Right lobe of liver (tissue), 6 donors: ENCODE results near the gene IGFL4. TPM values are rescaled to one million over a fixed set of nuclear protein-coding genes. Genes with fewer than 3 reads are reported as not detected.

Experiments used
- ATAC-seq, 4 donors: fragments of 200-7000 bp; cut with Tn5 transposase; one replicate each; pipeline ENCODE4 v1.9.1; 2020; ENCODE audit warnings: mild to moderate bottlenecking in 4 of 4, moderate library complexity in 4 of 4
- DNase-seq, 3 donors: peaks; one replicate each; pipeline ENCODE4 v3.0.0-alpha.2; 2020
- H3K27ac ChIP-seq, 3 donors: fragments of 200-600 bp; one replicate each; pipeline ENCODE4 v1.8.0; 2022
- H3K27me3 ChIP-seq, 2 donors: fragments of 200-600 bp; one replicate each; pipeline ENCODE4 v1.8.0; 2022
- H3K36me3 ChIP-seq, 4 donors: fragments of 200-600 bp; sonication (generic) in 1 of 4; one replicate each; pipeline versions ENCODE4 v1.5.1 to v1.8.0; 2017 to 2022; ENCODE audit warnings: control low read depth in 1 of 4
- H3K4me1 ChIP-seq, 4 donors: fragments of 200-600 bp; sonication (generic) in 1 of 4; one replicate each; pipeline versions ENCODE4 v1.5.1 to v1.8.0; 2017 to 2022; ENCODE audit warnings: control low read depth in 1 of 4
- H3K4me3 ChIP-seq, 3 donors: fragments of 200-600 bp; one replicate each; pipeline ENCODE4 v1.8.0; 2022
- H3K9me3 ChIP-seq, 4 donors: fragments of 200-600 bp; sonication (generic) in 1 of 4; one replicate each; pipeline versions ENCODE4 v1.5.1 to v1.8.0; 2017 to 2022; ENCODE audit warnings: control low read depth in 1 of 4
- POLR2A ChIP-seq: fragments of 450-650 bp; IDR thresholded peaks from one replicate; pipeline ENCODE4 v1.6.1; 2017; ENCODE audit warnings: antibody characterized with exemption, mild to moderate bottlenecking
- WGBS: methylation state at CpG from one replicate; pipeline ENCODE4 v1.1.6; 2018; ENCODE audit warnings: low coverage, low lambda C conversion rate; ENCODE audit not compliant: insufficient coverage; ENCODE audit errors: missing lambda C conversion rate; 5-methylcytosine and 5-hydroxymethylcytosine counted together
- intact Hi-C, 2 donors: fragments of 100-400 bp; cut with DNase I; formaldehyde crosslinking; loops; one replicate each; pipeline versions ENCODE4 v1.11.2 to v1.14.1; 2022
- total RNA-seq, 6 experiments: library from RNA; depleted of rRNA in 2 of 6; stranded (reverse); fragments of >200 nt in 2 of 6; fragmentation: NEBNext Ultra II Directional in 3 of 6; extraction: Animal tissue kit (Norgen Biotek cat#: 25700) in 3 of 6; gene quantifications; one replicate each; pipeline versions ENCODE4 v1.1.0 to v1.2.4, GENCODE V29; 2016 to 2023
- TF ChIP-seq, protein P1 (sequence below), 4 donors: fragments of 200-600 bp in 3 of 4; fragments of 450-650 bp in 1 of 4; IDR thresholded peaks; one replicate each; pipeline versions ENCODE4 v1.5.1 to v1.8.0; 2016 to 2022; ENCODE audit warnings: antibody characterized with exemption in 4 of 4, mild to moderate bottlenecking in 2 of 4
- donor health status: DM: no; HTN: yes; CAD: no.
- donor health status: DM: no; HTN: no; CAD: no.
- donor health status: DM: no; HTN: no; CAD: no.
- donor health status: DM: no; HTN: yes; CAD: no.
- donor health status: DM: no; HTN: yes; CAD: no.

Gene IGFL4
- total RNA-seq, 6 experiments from 2014 or later, result not detected

DNA sequence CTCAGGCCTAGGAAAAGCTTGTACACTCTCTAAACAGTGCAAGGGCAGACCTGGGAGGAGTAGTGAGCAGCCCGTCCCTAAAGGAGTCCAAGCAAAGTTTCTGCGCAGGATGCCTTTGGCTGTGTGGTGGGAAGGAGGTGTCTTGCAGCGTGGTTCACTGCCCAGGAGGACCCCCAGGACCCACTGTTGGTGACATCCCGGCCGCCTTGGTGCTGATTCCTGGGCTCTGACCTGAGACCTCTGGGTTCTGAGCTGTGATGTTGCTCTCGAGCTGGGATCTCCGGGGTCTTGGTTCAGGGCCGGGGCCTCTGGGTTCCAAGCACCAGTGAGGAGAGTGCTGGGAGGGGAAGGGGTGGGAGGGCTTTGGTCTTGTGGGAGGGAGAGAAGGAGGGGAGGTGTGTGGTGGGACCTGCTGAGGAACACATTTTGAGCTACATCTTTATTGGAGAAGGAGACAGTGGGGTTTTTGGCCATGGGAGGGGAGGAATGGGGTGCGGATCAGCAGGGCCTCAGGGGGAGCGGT lies 22.0 kb downstream of the IGFL4 start:
- H3K4me1 ChIP-seq, result peaks cover 0 to 21% (median 0%) of the 10 kb centered on the region in 4 donors
- H3K36me3 ChIP-seq, result no peaks in the 10 kb centered on the region
- intact Hi-C loops, result loop anchor here in 1 of 2 donors (10.0 kb wide), 1 partner anchor 194 kb away; no protein-coding TSS in a partner anchor
- H3K27me3 ChIP-seq, result peaks cover 0 to 11% of the 10 kb centered on the region in 2 donors
- H3K9me3 ChIP-seq, result no peaks in the 10 kb centered on the region
- DNase-seq, result peak in 1 of 3 donors; percentile 44
- no peak overlapping the region for H3K27ac ChIP-seq
- no peak for ATAC-seq
- H3K4me3 ChIP-seq, result no peak overlapping the region
- no peak for TF ChIP-seq POLR2A
- TF ChIP-seq, protein P1, sequence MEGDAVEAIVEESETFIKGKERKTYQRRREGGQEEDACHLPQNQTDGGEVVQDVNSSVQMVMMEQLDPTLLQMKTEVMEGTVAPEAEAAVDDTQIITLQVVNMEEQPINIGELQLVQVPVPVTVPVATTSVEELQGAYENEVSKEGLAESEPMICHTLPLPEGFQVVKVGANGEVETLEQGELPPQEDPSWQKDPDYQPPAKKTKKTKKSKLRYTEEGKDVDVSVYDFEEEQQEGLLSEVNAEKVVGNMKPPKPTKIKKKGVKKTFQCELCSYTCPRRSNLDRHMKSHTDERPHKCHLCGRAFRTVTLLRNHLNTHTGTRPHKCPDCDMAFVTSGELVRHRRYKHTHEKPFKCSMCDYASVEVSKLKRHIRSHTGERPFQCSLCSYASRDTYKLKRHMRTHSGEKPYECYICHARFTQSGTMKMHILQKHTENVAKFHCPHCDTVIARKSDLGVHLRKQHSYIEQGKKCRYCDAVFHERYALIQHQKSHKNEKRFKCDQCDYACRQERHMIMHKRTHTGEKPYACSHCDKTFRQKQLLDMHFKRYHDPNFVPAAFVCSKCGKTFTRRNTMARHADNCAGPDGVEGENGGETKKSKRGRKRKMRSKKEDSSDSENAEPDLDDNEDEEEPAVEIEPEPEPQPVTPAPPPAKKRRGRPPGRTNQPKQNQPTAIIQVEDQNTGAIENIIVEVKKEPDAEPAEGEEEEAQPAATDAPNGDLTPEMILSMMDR (IDR thresholded peaks at IDR 0.05), result no peak
- WGBS, result 96% methylated on average over 3 of the region's 10 CpGs

DNA sequence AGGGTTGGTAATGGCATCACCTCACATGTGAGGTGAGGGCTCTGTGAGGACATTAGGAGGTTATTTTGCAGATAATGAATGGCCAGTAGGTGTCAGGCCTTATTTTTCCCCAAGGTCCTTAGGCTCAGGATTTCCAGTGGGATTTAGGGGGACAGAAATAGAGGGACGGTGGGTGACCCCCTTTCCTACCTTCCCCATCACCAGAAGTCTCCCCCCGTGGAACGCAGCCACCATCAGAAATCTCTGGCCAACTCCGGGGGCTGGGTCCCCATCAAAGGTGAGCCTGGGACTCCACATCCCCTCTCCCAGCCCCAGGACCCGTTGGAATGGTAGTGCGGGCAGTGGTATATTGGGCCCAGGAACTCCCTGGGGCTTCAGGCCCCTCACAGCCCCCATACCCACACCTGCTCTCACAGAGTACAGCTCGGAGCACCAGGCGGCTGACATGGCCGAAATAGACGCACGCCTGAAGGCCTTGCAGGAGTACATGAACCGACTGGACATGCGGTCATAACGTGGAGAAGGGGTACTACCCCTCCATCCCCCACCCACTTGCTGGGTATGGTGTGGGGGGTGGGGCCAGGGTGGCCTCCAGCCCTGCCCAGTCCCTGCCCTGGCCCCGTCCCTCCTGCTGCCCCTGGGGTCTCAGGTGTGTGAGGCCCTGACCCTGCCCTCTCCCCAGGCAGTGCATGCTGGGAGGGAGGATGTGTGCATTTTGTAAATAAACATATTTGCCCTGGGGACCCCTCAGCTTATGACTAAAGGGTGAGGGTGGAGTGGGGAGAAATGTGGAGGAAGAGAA lies 22.7 kb downstream of the IGFL4 start:
- Histone ChIP-seq H3K27ac (no peak overlapping the region), H3K9me3 (no peaks in the 10 kb centered on the region), H3K4me1 (peaks cover 0 to 21% (median 0%) of the 10 kb centered on the region in 4 donors), H3K36me3 (no peaks in the 10 kb centered on the region), H3K4me3 (no peak overlapping the region), H3K27me3 (peaks cover 0 to 11% of the 10 kb centered on the region in 2 donors)
- ATAC-seq, result no peak
- 76% methylated on average over 5 of the region's 15 CpGs for WGBS
- DNase-seq, result peak in 1 of 3 donors; percentile 51
- intact Hi-C loops, result loop anchor here in 1 of 2 donors (10.0 kb wide), 1 partner anchor 193 kb away; no protein-coding TSS in a partner anchor
- no peak for TF ChIP-seq POLR2A
- TF ChIP-seq, protein P1 (IDR thresholded peaks at IDR 0.05), result no peak

DNA sequence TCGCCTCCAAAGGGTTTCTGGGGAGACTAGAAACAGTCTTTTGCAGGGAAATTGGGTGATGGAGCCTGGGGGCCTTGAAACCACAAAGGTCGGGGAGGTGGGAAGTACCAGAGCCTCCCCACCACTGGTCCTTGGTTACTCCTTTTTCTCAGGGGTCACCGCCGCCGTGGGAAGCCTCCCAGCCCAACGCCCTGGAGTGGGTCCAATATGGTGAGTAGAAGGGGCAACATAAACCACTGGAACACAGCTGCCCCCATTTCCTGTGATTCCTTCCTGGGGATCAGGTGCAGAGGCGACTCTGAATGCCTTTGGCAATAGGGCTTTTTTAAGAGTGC lies 23.7 kb downstream of the IGFL4 start:
- Histone ChIP-seq H3K27me3 (peaks cover 0 to 11% of the 10 kb centered on the region in 2 donors), H3K27ac (no peak overlapping the region), H3K4me3 (no peak overlapping the region), H3K4me1 (peaks cover 0 to 21% (median 0%) of the 10 kb centered on the region in 4 donors), H3K9me3 (no peaks in the 10 kb centered on the region), H3K36me3 (no peaks in the 10 kb centered on the region)
- DNase-seq, result no peak
- intact Hi-C loops, result loop anchor here in 1 of 2 donors (10.0 kb wide), 1 partner anchor 192 kb away; no protein-coding TSS in a partner anchor
- WGBS, result 0% methylated on average over 1 of the region's 7 CpGs
- TF ChIP-seq, protein P1 (IDR thresholded peaks at IDR 0.05), result no peak
- no peak for TF ChIP-seq POLR2A
- no peak for ATAC-seq

DNA sequence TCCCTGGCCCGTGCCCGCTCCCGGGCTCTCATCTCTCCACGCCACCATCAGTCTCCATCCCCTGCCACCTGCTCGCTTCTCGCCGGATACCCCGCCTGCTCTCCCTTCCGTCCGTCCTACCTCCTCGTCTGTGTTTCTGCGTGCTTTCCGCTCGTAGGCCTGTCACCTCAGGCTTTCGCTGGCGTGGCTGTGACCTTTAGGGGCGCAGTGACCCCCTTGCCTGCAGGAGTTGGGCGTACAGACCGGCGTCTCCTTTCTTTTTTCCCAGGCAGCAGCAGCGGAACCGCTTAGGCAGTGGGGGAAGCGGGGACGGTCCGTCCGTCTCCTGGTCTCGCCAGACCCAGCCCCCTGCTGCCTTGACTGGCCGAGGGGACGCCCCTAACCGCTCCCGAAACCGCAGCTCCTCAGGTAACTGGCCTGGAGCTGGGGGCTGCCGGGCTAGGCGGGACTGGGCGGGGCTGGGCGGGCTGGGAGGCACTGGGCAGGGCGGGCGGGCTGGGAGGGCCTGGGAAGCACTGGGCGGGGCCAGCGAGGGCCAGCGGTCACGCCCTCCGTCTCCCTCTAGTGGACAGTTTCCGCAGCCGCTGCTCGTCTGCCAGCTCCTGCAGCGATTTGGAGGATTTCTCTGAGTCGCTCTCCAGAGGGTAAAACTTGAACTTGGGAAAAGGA lies 24.2 kb downstream of the IGFL4 start:
- intact Hi-C loops, result loop anchor here in 1 of 2 donors (10.0 kb wide), 1 partner anchor 192 kb away; no protein-coding TSS in a partner anchor
- H3K27ac ChIP-seq, result no peak overlapping the region
- H3K36me3 ChIP-seq, result no peaks in the 10 kb centered on the region
- H3K27me3 ChIP-seq, result peaks cover 0 to 11% of the 10 kb centered on the region in 2 donors
- peaks cover 0 to 21% (median 0%) of the 10 kb centered on the region in 4 donors for H3K4me1 ChIP-seq
- H3K9me3 ChIP-seq, result no peaks in the 10 kb centered on the region
- ATAC-seq (peak; percentile 86 to 94 (median 90)), DNase-seq (peak; percentile 84 to 87 (median 84))
- WGBS, result under 1% methylated on average over 37 of the region's 48 CpGs
- no peak for TF ChIP-seq POLR2A
- TF ChIP-seq, protein P1 (IDR thresholded peaks at IDR 0.05), result peak; percentile 57 to 90 (median 88)
- peak overlapping the region; percentile 48 to 58 (median 53) for H3K4me3 ChIP-seq
